Activated CD8-positive, alpha-beta memory T cell treated with anti-CD3 and anti-CD28 coated beads for 48 hours (primary cell): ENCODE results near the gene SLC22A6.
"Not testable (repeated sequence)": the region's sequence is repeated elsewhere in the genome, so short reads cannot be mapped to it uniquely, and the experiment has no call there.

Source experiments
- DNase-seq, 3 experiments: peaks; one replicate each; pipeline ENCODE4 v3.0.0-alpha.2; 2020; ENCODE audit warnings: low read depth in 2 of 3, low spot score in 2 of 3

The SLC22A6 gene

DNA sequence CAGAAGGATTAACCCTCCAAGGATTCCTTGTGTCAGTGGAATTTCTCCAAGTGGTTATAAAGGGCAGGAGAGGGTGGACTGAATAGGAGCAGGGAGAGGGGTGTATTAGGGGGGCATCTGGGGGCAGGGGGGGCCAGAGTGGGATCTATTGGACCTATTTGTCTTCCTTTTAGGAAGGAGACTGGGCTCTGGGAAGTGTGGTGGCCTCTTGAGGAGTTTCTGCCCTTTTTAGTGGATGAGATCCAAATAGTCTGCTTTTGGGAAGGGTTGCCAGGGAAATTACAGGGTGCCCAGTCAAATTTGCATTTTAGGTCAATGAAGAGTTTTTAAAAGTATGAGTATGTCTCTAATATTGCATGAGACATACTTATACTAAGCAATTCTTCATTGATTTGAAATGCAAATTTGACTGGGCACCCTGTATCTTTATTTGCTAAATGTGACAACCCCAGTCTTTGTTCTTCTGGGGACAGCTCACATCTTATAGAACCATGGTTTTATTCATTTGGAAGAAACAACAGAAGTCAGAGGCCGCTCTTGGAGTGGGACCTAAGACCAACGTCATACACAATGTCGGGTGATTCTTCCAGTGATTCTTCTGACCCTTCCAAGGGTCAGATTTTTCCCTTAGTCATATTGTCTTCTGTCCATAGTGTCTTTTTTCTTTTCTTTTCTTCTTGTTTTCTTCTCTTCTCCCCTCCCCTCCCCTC lies 429 bp upstream of the SLC22A6 start:
- DNase-seq = no peak

DNA sequence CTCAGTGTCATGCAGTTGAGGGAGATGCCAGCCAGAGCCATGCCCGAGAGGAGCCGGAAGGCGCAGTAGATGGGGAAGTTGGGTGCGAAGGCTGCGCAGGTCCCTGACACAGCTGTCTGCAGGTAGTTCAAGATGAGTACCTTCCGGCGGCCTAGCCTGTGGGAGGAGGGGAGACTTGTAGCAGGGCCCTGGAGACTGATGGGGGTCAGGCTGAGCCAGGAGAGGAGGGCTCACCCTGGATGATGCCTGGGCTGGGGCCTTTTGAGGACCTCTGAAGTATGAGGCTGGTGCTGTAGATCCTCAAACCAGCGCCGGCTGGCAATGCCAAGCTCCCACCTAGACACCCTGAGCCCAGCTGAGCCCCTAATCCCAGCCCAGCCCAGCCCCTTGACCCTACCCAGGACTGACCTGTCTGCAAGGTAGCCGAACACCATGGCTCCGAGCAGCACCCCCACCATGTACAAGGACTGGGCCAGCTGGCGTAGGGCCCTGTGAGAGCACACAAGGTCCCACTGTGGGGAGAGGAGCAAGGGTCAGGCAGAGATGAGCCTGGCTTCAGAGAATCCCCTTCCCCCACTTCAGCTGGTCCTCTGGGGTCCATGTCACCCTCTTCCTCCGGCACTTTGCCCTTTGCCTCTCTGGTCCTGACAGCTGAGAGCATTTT lies 1.1 kb downstream of the SLC22A6 start:
- DNase-seq = no peak

DNA sequence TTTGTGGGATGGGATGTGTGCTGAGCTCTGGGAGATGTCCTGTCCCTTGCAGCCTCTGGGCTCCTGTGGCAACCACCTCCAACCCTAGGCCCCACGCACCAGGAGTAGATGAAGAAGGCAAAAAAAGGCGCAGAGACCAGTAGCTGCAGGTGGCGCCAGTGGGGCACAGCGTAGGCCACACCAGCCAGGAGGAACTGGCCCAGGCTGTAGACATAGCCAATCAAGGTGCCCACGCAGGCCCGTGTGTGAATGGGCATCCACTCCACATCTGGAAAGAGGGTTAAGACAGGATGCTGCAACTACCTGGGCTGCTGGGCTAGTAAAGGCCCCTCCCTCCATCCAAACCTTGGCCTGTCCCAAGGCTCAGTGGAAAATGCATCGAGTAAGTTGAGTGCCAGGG lies 3.0 kb downstream of the SLC22A6 start:
- no peak for DNase-seq

DNA sequence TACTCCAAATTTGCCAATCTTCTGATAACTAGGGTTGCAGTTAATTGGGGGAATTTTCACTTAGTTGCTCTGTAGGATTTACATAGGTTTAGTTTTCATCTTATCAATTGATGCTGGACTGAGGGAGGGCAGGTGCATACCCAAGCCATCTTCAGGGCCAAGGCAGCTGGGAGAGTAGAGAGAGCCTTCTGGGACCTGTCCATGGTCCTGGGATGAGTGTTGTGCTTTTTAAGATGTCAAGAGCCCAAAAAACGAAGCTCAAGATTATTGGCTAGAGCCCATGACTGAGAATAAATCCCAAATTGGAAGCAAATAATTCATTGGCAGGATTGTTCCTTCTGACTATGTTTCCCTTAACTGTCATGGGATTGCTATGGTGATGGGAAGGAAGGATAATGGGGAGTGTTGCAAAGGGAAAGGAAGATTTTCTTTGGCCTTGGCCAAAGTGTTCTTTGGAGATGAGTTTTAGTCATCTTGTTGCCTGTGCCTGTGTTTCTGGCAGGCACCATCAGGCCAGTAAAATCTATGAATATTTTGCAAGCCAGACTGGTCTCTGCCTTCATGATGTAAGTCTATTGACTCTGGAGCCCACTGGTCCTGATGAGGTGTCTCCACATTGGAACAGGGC lies 4.5 kb downstream of the SLC22A6 start:
- no peak for DNase-seq

DNA sequence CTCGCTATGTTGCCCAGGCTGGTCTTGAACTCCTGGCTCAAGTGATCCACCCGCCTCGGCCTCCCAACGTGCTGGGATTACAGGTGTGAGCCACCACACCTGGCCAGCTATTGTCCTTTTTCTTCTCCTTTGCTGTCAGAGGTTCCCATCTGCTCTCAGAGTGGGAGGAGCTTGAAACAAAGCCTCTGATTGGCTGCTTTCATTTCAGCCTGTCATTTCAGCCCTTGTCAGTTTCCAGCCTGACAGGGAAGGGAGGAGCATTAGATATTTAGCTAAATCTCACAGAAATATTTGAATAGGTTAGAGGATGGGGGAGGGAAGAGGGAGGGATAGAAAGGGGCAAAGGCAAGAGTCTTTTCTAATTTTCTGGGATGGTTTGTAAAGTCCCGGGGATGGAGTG lies 8.7 kb downstream of the SLC22A6 start:
- no peak for DNase-seq

DNA sequence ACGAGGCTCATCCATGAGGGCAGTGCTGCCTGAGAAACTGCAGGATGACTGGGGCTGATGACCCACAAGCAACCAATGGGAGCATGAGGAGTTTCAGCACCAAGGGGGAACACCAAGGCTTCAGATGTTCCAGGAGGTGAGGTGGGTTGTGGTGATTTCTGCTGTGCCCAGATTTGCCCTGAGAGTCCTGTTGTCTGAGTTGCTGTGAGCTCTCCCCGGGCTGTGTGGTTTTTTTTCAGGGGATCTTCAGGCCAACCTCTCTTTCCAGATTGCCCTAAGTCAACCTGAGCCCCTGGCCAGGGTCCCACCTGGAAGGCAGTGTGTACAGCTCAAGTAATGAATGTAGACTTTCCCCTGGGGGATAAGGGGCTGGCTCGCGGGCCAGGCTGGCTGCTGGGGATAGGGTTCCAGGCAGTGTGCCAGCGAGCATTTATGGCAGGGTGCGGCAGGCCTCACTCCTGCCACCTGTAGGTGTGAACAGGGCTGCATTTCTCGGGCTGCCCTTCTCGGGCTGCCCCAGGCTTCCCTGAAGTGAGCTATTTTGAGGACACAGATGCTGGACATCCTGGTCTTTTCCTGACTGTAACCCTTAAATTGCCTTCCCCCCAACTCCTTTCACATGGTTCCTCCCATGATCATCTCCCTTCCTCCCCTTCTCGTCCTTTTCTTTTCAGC lies 9.8 kb downstream of the SLC22A6 start:
- DNase-seq = no peak

DNA sequence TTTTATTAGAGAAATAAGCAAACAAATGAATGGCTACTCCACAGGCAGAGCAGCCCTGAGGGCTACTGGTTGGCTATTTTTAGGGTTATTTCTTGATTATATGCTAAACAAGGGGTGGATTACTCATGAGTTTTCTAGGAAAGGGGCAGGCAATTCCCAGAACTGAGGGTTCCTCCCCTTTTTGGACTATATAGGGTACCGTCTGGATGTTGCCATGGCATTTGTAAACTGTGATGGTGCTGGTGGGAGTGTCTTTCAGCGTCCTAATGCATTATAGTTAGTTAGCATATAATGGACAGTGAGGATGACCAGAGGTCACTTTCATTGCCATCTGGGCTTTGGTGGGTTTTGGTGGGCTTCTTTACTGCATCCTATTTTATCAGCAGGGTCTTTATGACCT lies 19.2 kb downstream of the SLC22A6 start:
- no peak for DNase-seq

DNA sequence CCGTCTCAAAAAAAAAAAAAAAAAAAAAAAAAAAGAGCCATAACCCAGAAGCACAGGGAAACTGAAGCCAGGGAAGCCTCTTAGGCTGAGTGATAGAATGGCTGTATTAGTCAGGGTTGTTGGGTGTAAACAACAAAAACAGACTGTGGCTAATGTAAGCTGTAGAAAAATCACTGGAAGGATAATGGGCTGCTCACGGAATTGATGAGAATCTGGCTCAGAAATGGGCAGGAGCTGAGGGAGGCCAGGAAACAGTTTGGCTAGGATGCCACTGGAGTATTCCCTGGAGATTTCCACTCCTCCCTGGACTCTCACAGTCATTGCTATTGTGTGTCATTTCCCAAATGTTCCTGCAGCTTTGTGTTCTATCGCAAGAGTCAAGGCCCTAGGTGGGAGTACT lies 22.4 kb downstream of the SLC22A6 start:
- DNase-seq = no peak

DNA sequence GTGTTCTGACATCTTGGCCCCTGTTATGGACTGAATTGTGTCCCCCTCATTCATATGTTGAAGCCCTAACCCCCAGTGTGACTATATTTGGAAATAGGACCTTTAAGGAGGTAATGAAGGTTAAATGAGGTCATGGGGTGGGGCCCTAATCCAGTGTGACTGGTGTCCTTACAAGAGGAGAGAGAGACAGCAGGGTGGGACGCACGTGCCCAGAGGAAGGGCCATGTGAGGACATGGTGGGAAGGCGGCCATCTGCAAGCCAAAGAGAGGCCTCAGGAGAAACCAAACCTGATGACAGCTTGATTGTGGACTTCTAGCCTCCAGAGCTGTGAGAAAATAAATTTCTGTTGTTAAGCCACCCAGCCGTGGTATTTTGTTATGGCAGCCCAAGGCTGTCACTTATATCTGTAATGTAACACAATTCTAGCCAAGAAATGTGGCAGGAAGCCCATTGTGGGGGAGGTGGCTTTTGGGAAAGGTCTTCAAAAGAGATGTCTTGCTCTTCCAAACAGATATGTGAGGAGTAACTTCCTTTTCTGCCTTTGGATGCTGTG lies 23.7 kb downstream of the SLC22A6 start:
- no peak for DNase-seq

DNA sequence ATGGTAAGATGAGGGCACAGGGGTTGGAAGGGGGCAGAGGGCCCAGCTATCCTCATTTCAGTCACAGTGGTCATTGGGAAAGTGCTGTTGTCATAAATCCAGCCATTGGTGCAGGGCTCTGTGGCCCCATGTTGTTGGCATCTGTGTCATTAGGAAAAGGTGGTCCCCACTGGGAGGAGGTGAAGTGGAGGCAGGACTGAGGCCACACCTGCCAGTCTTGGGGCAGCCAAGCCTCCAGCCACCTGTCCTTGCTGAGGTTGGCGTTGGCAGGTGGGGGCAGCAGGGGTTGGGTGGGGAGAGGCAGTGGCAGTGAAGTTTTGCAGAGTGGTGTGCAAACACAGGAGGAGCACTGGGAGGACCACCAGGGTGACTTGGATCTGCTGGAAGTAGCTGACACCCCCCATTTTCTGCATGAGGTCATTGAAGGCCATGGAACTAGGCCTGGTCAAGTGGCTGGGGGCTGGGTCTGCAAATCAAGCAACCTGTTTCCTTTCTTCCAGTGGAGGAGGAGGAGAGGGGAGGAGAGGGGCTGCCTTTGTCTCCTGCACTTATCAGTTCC lies 25.3 kb downstream of the SLC22A6 start:
- no peak for DNase-seq

DNA sequence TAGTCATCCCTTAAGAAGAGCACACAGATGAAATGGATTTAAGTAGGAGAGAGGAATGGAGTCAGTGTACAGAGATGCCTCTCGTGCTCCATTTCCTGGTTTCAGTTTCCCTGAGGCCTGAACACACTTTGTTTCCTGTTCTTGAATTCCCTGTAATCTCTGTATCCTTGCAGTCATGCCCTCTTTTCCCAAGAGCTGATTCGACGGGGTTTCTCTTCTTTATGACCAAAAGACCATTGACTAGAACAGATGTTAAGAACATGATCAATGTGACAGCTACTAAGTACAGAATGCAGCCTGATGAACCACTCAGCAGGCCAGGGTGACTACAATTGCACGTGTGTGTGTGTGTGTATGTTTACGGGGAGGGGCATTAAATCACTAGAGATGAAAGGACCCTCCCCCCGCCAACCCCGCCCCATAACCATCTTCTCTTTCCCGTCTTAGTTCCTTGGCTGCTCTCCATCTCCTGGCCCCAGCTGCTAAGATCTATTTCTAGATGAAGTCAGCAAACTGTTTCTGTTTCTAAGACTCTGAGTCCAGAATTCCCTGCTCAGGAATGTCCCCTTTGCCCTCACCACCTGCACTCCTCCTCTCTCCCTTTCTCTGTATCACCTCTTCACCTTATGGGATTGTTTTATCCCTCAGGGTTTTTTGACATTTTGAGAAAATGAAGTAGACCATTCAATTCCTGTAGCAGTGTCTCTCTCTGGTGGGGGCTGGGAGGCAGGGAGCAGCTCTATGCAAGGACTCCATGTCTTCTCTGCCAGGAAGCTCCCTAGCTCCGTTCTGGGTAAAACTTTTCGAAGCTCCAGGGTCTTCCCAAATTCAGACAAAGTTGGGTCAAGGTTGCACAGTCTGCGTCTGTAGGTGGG lies 26.0 kb downstream of the SLC22A6 start:
- DNase-seq = no peak

DNA sequence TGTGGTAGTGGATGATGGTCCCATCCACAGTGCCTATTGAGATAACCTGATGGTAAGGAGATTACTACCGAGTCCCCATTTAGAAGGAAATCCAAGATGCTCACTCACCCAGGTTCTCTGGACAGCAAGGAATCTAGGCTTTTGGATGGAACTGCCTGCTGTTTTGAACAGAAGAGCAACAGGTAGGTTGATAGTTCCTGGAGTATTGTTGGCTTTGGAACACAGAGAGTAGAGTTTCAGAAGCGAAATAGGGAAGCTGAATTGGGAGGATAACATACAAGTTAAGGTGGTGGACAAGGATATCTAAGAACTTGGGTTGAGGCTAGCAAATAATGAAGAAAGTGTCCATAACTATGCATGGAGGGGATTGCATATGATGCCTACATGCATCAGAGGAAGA lies 27.6 kb downstream of the SLC22A6 start:
- DNase-seq = no peak

DNA sequence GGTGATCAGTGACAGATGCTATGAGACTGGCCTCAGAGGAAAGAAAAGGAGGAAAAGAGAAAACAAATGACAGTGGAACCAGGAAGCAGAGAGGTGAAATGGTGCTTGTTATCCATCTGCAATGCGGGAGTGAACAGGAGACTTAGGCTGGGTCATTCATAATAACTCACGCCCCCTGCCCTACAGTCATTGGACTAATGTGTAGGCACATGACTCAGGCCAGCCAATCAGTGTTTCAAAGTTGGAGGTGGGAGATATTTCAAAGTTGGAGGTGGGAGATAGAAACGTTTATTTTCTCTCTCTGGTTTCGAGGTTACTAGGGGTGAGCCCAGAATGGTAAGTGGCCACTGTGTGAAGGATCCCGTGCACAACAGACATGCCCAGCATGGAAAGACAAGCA lies 30.3 kb downstream of the SLC22A6 start:
- no peak for DNase-seq

DNA sequence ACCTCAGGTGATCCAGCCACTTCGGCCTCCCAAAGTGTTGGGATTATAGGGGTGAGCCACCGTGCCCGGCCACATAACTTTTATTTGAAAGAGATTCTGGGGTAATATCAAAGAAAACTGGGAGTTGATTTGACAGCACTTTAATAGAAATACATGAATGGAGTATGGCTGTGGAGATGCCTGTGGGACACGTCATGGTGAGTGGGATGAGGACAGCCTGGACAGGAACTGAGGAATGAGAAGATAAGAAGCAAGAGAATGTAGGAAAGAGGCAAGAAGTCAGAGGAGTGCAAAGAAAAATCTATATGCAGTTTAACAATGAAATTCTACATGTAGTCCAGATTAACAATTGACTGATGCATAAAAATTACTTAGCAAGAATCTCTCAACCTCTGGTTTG lies 31.0 kb downstream of the SLC22A6 start:
- DNase-seq = no peak

DNA sequence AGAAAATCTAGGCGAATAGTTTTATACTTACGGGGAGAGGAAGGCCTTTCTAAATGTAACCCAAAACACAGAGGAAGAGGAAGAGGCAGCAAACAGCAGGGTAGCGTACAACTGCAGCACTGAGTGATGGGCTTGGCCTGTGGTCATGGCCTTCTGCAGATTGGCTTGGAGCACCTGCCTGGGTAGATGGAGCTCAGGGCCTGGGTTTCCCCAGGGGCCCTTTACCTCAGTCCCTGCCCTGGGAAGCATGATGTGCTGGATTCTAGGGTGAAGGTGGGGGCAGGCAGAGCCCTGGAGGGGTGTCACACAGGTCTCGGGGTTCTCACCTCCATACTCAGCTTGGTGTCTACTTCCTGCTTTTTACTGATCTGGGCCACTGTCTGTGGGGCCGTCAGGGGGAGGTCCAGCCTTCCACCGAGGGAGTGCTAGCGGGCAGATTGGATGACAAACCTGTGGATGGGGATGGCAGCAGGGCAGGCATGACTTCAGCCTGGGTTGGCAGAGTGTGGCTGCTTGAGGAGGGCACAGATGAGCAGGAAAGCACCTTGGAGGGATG lies 35.9 kb downstream of the SLC22A6 start:
- DNase-seq = no peak

DNA sequence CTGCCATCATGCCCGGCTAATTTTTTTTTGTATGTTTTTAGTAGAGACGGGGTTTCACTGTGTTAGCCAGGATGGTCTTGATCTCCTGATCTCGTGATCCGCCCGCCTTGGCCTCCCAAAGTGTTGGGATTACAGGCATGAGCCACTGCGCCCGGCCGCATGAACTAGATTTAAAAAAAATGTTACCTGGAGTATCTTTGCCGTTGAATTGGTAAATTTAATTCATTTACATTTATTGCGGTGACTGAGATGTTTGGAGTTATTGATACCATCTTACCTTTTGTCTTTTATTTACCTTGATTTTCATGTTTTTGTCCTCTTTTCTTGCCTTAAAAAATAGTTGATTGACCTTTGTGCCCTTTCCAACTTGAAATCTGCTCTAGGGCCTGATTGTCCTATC lies 39.2 kb downstream of the SLC22A6 start:
- not testable (repeated sequence) for DNase-seq

DNA sequence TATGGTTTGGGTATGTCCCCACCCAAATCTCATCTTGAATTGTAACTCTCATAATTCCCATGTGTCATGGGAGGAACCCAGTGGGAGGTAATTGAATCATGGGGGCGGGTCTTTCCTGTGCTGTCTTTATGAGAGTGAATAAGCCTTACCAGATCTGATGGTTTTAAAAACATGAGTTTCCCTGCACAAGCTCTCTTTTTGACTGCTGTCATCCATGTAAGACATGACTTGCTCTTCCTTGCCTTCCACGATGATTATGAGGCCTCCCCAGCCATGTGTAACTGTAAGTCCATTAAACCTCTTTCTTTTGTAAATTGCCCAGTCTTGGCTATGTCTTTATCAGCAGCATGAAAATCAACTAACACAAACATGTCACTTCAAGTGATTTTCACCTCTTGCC lies 47.2 kb downstream of the SLC22A6 start:
- DNase-seq = not testable (repeated sequence)

DNA sequence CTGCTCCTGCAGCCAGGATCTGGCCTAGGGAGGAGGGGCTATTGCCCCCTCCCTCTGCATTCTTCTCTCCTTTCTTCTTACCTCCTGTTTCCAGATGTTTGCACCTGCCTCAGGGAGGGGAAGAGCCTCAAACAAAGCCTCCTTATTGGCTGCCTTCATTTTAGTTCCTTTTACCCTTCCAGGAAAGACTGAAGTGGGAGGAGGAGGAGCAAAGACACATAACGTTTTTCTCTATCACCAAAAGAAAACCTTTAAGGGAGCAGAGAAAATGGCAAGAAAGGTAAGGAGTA lies 50.3 kb downstream of the SLC22A6 start:
- DNase-seq = no peak

DNA sequence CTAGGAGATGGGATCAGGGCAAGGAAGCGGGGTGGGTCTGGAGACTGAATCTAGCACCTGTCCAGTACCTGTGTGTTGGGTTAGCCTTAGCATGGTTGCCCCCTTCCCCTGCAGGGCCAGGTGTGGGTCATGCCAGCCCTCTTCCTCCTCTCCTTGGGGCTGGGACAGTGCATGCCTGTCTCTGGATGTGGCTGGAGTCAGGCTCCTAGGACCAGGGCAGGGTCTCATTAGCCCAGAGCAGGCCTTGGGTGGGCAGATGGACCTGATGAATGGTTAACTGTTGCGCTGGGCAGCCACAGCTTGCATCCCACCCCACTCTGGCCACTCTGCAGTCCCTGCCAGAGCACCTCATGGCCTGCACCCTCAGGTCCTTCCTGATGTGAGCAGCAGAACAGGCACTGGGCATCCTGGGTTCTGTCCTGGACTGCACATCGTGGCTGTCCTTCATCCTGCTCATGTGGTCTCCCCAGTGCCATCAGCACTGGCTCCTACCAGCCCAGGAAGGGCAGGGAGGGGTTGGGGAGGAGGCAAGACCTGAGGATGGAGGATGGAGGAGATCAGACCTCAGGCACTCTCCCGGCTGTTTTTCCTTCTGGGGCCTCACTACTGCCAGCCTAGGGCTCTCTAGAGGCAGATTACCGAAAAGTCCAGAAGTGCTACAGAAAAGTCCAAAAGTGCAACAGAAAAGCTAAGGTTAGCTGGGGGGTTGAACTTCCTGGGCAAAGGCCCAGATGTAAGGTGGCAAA lies 50.8 kb downstream of the SLC22A6 start:
- DNase-seq = no peak

DNA sequence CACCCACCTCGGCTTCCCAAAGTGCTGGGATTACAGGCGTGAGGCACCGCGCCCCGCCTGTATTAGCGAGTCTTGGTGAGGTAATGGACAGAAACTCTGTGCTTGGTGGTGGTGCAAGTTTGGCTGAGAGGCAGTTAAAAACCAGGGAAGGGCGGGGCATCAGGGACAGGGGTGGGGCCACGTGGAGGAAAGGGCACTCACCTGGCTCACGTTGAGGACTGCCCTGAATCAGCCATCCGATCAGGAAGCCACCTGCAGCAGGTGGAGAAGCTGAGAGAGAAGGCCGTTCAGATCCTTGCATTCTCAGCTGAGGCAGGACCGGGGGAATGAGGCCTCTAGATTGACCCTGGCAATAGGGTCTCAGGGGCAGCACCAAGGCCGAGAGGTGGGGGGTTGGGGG lies 51.5 kb downstream of the SLC22A6 start:
- DNase-seq = no peak
